Activated naive CD8-positive, alpha-beta T cell treated with anti-CD3 and anti-CD28 coated beads, Interleukin-2, amount 10 ng/mL, durations not matched to agents 7 days and 5 days (primary cell): Measurements from ENCODE around the gene NPS. TPM values are rescaled to one million over a fixed set of nuclear protein-coding genes. Genes with fewer than 3 reads are reported as not detected.

Source experiments
- ATAC-seq: fragments of 150-1000 bp; cut with Tn5 transposase; one replicate; pipeline ENCODE4 v1.10.0; 2021; ENCODE audit warnings: low read depth, moderate library complexity
- POLR2A ChIA-PET: fragments of 350-600 bp; sonication (Branson Sonifier 250); formaldehyde crosslinking; loops from one replicate; lab custom pipeline; 2021; ENCODE audit warnings: antibody characterized with exemption; lab: Charles Lee
- DNase-seq: peaks from one replicate; pipeline ENCODE4 v3.0.0; 2021
- H3K27ac Mint-ChIP-seq: one replicate; pipeline ENCODE4 v1.8.0; 2022; ENCODE audit warnings: mild to moderate bottlenecking, mixed read lengths
- H3K27me3 Mint-ChIP-seq: one replicate; pipeline ENCODE4 v1.8.0; 2022; ENCODE audit warnings: mild to moderate bottlenecking, moderate library complexity, mixed read lengths
- H3K36me3 Mint-ChIP-seq: one replicate; pipeline ENCODE4 v1.8.0; 2021; ENCODE audit warnings: mild to moderate bottlenecking, mixed read lengths
- H3K4me1 Mint-ChIP-seq: one replicate; pipeline ENCODE4 v1.8.0; 2021; ENCODE audit warnings: mixed read lengths
- H3K4me3 Mint-ChIP-seq: one replicate; pipeline ENCODE4 v1.8.0; 2022; ENCODE audit warnings: mild to moderate bottlenecking, moderate library complexity, mixed read lengths
- H3K9me3 Mint-ChIP-seq: one replicate; pipeline ENCODE4 v1.8.0; 2021; ENCODE audit warnings: mixed read lengths
- total RNA-seq, 2 experiments: library from RNA; stranded (reverse); gene quantifications; one replicate each; pipeline ENCODE4 v1.2.3, GENCODE V29; 2021

Gene NPS
- total RNA-seq, 2 experiments from 2014 or later: not detected

- no peak overlapping the region for H3K4me3 Mint-ChIP-seq
- H3K4me1 Mint-ChIP-seq: no peaks in the 10 kb centered on the region
- no peaks in the 10 kb centered on the region for H3K36me3 Mint-ChIP-seq
- no peak overlapping the region for H3K27ac Mint-ChIP-seq
- POLR2A ChIA-PET: no interaction called here
- no peaks in the 10 kb centered on the region for H3K27me3 Mint-ChIP-seq
- ATAC-seq: no peak
- H3K9me3 Mint-ChIP-seq: no peaks in the 10 kb centered on the region
- DNase-seq: no peak
Measured at GRCh38 chr10:127569210-127569609, 20.1 kb downstream of the NPS start.

- Mint-ChIP-seq H3K36me3 (no peaks in the 10 kb centered on the region), H3K27ac (no peak overlapping the region), H3K27me3 (no peaks in the 10 kb centered on the region), H3K4me3 (no peak overlapping the region), H3K4me1 (no peaks in the 10 kb centered on the region), H3K9me3 (no peaks in the 10 kb centered on the region)
- POLR2A ChIA-PET: no interaction called here
- no peak for ATAC-seq
- no peak for DNase-seq
Measured at GRCh38 chr10:127570036-127570435, 20.9 kb downstream of the NPS start.

GRCh38 chr10:127571386-127571785 is 22.3 kb downstream of the NPS start:
- ATAC-seq: no peak
- Mint-ChIP-seq H3K9me3 (no peaks in the 10 kb centered on the region), H3K36me3 (no peaks in the 10 kb centered on the region)

GRCh38 chr10:127576051-127576450 is 26.9 kb downstream of the NPS start:
- Mint-ChIP-seq H3K36me3 (no peaks in the 10 kb centered on the region), H3K27me3 (no peaks in the 10 kb centered on the region), H3K4me1 (no peaks in the 10 kb centered on the region), H3K4me3 (no peak overlapping the region), H3K27ac (no peak overlapping the region), H3K9me3 (no peaks in the 10 kb centered on the region)
- POLR2A ChIA-PET: no interaction called here
- ATAC-seq (no peak), DNase-seq (no peak)

More at GRCh38 chr10:127571386-127571785, 22.3 kb downstream of the NPS start:
- no peak overlapping the region for H3K27ac Mint-ChIP-seq
- DNase-seq: no peak
- H3K27me3 Mint-ChIP-seq: no peaks in the 10 kb centered on the region
- POLR2A ChIA-PET: no interaction called here
- H3K4me3 Mint-ChIP-seq: no peak overlapping the region
- H3K4me1 Mint-ChIP-seq: no peaks in the 10 kb centered on the region

GRCh38 chr10:127576740-127577161 is 27.6 kb downstream of the NPS start:
- no peak for ATAC-seq
- Mint-ChIP-seq H3K4me3 (no peak overlapping the region), H3K36me3 (no peaks in the 10 kb centered on the region), H3K27ac (no peak overlapping the region), H3K27me3 (no peaks in the 10 kb centered on the region), H3K9me3 (no peaks in the 10 kb centered on the region), H3K4me1 (no peaks in the 10 kb centered on the region)
- no peak for DNase-seq
- POLR2A ChIA-PET: no interaction called here

- H3K4me1 Mint-ChIP-seq: no peaks in the 10 kb centered on the region
- no peaks in the 10 kb centered on the region for H3K9me3 Mint-ChIP-seq
- no peak for DNase-seq
- no peaks in the 10 kb centered on the region for H3K36me3 Mint-ChIP-seq
- POLR2A ChIA-PET: no interaction called here
- ATAC-seq: no peak
- no peaks in the 10 kb centered on the region for H3K27me3 Mint-ChIP-seq
- H3K27ac Mint-ChIP-seq: no peak overlapping the region
- H3K4me3 Mint-ChIP-seq: no peak overlapping the region
Measured at GRCh38 chr10:127577376-127578258, 28.5 kb downstream of the NPS start.

- Mint-ChIP-seq H3K9me3 (no peaks in the 10 kb centered on the region), H3K27me3 (no peaks in the 10 kb centered on the region), H3K27ac (no peak overlapping the region), H3K4me1 (no peaks in the 10 kb centered on the region), H3K36me3 (no peaks in the 10 kb centered on the region), H3K4me3 (no peak overlapping the region)
- DNase-seq (no peak), ATAC-seq (no peak)
- POLR2A ChIA-PET: no interaction called here
Measured at GRCh38 chr10:127578259-127578960, 29.3 kb downstream of the NPS start.

- POLR2A ChIA-PET: no interaction called here
- no peak for DNase-seq
- H3K4me1 Mint-ChIP-seq: no peaks in the 10 kb centered on the region
- no peak overlapping the region for H3K27ac Mint-ChIP-seq
- no peak for ATAC-seq
- no peaks in the 10 kb centered on the region for H3K27me3 Mint-ChIP-seq
- no peaks in the 10 kb centered on the region for H3K36me3 Mint-ChIP-seq
- no peak overlapping the region for H3K4me3 Mint-ChIP-seq
- no peaks in the 10 kb centered on the region for H3K9me3 Mint-ChIP-seq
Measured at GRCh38 chr10:127578961-127579305, 29.8 kb downstream of the NPS start.

GRCh38 chr10:127579640-127580039 is 30.5 kb downstream of the NPS start:
- no peak for ATAC-seq
- no peaks in the 10 kb centered on the region for H3K36me3 Mint-ChIP-seq
- POLR2A ChIA-PET: no interaction called here

GRCh38 chr10:127580822-127581221 is 31.7 kb downstream of the NPS start:
- Mint-ChIP-seq H3K9me3 (no peaks in the 10 kb centered on the region), H3K4me3 (no peak overlapping the region), H3K27me3 (no peaks in the 10 kb centered on the region), H3K4me1 (no peaks in the 10 kb centered on the region), H3K36me3 (no peaks in the 10 kb centered on the region), H3K27ac (no peak overlapping the region)
- DNase-seq (no peak), ATAC-seq (no peak)
- POLR2A ChIA-PET: no interaction called here

More at GRCh38 chr10:127579640-127580039, 30.5 kb downstream of the NPS start:
- no peaks in the 10 kb centered on the region for H3K9me3 Mint-ChIP-seq
- H3K27me3 Mint-ChIP-seq: no peaks in the 10 kb centered on the region
- H3K4me1 Mint-ChIP-seq: no peaks in the 10 kb centered on the region
- DNase-seq: no peak
- H3K4me3 Mint-ChIP-seq: no peak overlapping the region
- H3K27ac Mint-ChIP-seq: no peak overlapping the region

- no peak overlapping the region for H3K27ac Mint-ChIP-seq
- no peaks in the 10 kb centered on the region for H3K27me3 Mint-ChIP-seq
- POLR2A ChIA-PET: no interaction called here
- DNase-seq (no peak), ATAC-seq (no peak)
- peaks cover 2% of the 10 kb centered on the region for H3K9me3 Mint-ChIP-seq
- no peak overlapping the region for H3K4me3 Mint-ChIP-seq
- H3K36me3 Mint-ChIP-seq: no peaks in the 10 kb centered on the region
- H3K4me1 Mint-ChIP-seq: no peaks in the 10 kb centered on the region
Measured at GRCh38 chr10:127585519-127586023, 36.5 kb downstream of the NPS start.

- POLR2A ChIA-PET: no interaction called here
- no peaks in the 10 kb centered on the region for H3K4me1 Mint-ChIP-seq
Measured at GRCh38 chr10:127587668-127588365, 38.7 kb downstream of the NPS start.

GRCh38 chr10:127592586-127592985 is 43.5 kb downstream of the NPS start:
- no peak overlapping the region for H3K27ac Mint-ChIP-seq
- ATAC-seq (no peak), DNase-seq (no peak)
- H3K36me3 Mint-ChIP-seq: no peaks in the 10 kb centered on the region
- POLR2A ChIA-PET: no interaction called here
- H3K4me3 Mint-ChIP-seq: no peak overlapping the region
- H3K4me1 Mint-ChIP-seq: no peaks in the 10 kb centered on the region
- H3K9me3 Mint-ChIP-seq: peaks cover 2% of the 10 kb centered on the region
- peaks cover 2% of the 10 kb centered on the region for H3K27me3 Mint-ChIP-seq

More at GRCh38 chr10:127587668-127588365, 38.7 kb downstream of the NPS start:
- H3K9me3 Mint-ChIP-seq: peaks cover 2% of the 10 kb centered on the region
- no peak overlapping the region for H3K27ac Mint-ChIP-seq
- ATAC-seq: no peak
- no peak for DNase-seq
- H3K36me3 Mint-ChIP-seq: no peaks in the 10 kb centered on the region
- H3K27me3 Mint-ChIP-seq: no peaks in the 10 kb centered on the region
- no peak overlapping the region for H3K4me3 Mint-ChIP-seq
